Stimulated activated CD4-positive, alpha-beta T cell treated with anti-CD3 and anti-CD28 coated beads, TNF-alpha, amount 100 ng/mL, for 4 hours (primary cell): ENCODE data around the gene PRELID3B.
A peak's percentile ranks its signal among the peaks of the same experiment; 100 is the strongest.
"Not testable (repeated sequence)": the region's sequence is repeated elsewhere in the genome, so short reads cannot be mapped to it uniquely, and the experiment has no call there.

ENCODE experiments used
- DNase-seq, 3 experiments: peaks; one replicate each; pipeline ENCODE4 v3.0.0-alpha.2; 2020; ENCODE audit warnings: low read depth in 3 of 3

PRELID3B gene

DNA sequence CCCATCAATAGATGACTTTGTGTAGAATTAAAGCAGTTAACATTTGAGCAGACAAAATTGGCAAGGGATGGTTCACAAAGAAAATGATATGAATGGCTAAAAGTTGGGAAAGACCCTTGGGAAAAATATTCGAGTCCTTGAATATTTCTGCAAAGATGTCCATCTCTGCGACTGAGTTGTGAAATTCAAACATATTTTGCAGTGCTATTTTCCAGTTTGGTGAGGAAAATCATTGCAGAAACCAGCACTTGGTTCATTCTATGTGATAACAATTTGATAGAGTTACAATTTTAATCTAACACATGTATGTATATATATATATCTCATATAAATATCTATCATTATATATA, 6.1 kb upstream of the PRELID3B start:
- DNase-seq: no peak

DNA sequence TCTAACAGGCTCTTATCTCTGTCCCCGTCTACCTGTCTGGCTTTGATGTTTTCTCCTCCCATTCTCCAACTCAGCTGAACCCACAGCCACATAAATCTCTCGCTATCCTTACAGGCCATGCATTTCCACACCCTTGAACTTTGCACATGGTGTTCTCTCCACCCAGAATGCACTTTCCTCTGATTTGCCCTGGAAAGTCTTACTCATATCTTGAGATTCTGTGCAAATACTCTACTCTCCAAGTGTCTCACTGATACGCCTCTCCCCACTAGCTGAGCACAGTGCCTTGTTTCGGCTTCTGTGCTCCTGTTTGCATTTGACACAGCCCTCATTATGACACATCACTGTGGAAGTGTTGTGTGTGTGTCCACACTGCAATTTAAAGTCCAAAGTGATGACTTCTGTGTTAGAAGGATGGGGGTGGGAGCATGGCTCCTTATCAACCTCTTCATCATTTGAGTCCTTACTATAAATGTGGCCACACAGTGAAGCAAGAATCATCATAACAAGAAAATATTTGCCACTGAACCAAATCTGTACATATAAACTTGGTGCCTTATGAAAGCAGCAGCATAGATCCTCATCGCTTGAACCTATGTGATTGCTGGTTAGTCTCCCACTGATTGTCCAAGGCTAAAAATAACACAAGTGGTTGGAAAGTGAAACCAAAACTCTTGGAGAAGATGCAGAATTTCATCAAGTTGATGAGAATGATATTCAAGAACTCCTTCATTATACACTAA, 5.5 kb upstream of the PRELID3B start:
- no peak for DNase-seq

DNA sequence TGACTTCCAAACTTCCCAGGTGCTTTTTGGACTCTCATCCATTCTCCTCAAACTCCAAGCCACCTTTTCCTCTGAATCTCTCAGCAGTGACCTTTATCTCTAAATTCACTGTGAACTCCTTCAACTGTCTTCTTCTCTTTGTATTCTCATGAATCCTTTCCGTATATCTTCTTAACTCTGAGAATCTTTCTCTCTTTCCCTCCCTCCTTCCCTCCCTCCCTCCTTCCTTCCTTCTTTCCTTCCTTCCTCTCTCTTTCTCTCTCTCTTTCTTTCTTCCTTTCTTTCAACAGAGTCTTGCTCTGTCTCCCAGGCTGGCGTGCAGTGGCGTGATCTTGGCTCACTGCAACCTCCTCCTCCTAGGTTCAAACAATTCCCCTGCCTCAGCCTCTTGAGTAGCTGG, 4.3 kb upstream of the PRELID3B start:
- no peak for DNase-seq

DNA sequence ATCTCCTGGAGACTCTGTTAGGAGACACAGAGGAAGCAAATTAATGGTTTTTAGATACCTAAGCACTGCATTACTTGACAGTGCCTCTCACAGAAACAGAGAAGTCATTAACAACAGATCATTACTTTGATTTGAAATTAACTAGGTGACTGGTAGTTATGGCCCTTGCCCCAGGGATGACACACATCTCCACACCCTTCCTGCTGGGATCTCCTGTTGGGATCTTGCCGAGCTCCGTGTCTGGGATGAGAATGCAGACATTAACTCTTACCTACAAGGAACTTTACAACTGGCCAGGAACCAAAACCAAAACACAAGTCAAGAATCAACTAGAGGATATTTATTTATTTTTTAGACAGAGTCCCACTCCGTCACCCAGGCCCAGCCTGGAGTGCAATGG, 2.2 kb upstream of the PRELID3B start:
- no peak for DNase-seq

DNA sequence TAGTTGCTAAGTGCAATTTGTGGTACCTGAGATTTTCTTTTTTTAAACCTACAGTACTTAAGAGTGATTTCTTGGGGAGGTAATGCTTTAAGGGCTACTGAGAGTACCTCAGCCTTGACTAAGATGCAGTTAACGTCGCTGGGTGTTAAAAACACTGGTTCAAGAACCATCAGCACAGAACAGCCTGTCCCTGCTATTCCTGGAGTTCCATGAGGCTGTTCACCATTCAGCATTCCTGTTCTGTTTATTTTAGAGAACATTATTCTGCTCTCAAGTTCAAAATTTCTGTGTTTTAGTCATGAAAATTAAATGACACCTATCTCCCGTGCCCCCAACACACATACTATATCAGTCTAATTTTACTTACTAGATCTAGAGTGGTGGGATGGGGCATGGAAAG, 1.7 kb upstream of the PRELID3B start:
- DNase-seq: no peak

DNA sequence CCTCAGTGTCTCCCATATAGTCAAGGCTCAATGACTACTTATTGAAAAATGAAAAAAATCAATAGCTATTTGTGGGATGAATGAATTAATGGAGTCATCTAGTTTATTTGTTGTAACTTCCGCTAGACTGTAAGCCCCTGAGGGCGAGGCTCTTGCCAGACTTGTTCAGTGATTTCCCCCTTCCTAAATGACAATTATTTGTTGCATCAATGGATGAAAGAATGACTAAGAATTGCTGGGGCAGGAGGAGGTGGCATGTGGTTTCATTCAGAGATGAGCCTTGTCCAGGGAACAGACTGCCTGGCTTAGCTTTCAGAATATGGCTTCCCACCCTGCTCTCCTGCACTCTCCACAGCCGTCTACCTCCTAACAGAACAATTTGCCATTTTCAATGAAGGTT, 1.1 kb upstream of the PRELID3B start:
- DNase-seq: no peak

DNA sequence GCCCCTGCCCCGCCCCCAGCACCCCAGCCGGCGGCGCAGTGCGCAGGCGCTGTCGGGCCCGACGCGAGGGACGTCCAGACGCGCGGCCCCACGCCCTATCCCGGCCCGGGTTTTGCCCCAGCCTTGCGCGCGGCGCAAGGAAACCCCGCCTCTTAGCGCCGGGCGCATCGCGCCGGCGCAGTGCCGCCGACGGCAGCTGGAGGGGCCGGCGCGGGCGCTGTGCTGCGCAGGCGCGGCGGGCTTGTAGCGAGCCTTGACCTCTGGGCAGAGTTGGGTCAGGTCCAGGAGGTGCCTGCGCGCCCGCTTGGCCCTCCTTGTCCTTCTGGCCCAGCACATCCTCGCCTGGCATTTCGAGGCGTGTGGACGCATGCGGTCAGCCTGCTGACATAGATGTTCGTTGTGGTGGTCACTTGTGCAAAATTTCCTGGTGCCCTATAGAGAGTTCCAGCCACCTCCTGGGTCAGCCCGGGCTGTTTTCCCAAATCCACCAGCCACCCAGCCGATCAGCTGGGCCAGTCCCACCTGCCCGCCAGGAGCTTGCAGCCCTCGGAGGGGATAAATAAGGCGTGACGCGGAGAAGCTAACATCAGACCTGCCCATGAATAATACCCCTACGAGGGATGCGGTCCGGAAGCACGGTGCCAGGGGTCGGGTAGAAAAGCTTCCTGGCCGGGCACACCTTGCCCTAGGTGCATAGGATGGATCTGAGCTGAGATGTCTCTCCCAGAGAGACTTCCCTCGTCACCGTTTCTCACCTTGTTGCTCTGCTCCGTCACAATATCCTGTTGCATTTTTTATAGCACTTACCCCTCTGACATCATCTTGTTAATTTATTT, 428 bp upstream of the PRELID3B start:
- peak; percentile 91 to 92 (median 91) for DNase-seq

DNA sequence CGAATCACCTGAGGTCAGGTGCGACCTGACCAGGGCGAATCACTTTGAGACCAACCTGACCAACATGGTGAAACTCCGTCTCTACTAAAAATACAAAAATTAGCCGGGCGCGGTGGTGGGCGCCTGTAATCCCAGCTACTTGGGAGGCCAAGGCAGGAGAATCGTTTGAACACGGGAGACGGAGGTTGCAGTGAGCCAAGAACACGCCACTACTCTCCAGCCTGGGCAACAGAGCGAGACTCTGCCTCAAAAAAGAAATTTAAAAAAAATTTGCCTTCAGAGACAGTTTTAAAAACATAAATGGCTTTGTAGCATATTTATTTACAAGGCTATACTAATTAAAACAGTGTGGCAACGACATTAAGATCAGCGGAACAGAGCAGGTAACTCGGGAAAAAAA, 1.1 kb downstream of the PRELID3B start:
- DNase-seq: not testable (repeated sequence)

DNA sequence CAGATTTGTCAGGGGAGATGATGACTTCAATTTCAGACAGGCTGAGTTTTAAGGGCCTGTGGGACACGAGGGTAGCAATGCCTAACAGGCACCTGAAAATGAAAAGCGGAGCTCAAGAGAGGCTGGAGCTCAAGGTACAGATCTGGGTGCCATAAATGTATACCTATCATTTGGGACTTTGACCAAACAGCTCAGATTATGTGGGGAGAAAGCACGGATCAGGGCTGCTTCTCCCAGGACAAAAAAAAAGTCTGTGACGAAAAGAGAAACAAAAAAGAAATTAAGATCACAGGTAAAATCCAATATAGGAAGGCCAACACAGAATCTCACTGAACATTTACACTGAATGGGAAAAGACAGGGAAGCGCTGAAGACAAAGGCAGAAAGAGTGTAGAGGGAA, 1.9 kb downstream of the PRELID3B start:
- DNase-seq: no peak

DNA sequence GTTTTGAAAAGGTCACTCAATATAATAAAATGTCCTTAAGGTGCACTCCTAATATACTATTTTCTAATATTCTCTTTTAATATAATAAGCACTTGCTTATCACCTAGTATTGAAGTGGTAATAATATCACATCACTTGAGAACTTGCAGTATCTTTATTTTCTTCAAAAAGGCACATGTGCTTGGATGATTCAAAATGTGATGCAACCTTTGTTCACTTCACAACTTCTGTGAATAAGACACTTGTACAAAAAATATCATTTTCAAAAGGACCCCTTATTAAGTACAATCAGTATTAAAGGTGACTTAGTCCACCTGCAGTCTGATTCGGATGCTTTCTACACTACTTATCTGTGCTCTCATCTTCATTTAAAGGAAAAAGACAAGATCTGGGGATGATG, 3.4 kb downstream of the PRELID3B start:
- DNase-seq: no peak

DNA sequence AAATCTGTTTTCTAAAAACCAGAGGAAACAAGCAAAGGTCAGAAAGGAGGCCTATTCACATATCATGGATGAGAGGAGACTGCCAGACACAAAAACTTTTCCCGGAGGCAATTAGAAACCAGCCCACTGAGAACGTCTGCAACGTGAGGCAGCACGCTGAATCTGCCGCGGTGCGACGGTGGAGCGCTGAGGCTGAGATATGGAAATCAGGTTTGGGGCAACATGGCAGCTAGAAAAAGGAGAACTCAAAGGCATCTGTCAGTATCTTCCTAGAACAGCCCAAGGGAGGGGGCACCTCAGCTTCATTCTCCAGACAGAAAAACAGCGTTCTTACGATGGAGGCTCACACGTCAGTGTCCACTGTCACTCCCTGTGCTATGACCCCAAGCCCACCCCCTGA, 5.2 kb downstream of the PRELID3B start:
- DNase-seq: no peak

DNA sequence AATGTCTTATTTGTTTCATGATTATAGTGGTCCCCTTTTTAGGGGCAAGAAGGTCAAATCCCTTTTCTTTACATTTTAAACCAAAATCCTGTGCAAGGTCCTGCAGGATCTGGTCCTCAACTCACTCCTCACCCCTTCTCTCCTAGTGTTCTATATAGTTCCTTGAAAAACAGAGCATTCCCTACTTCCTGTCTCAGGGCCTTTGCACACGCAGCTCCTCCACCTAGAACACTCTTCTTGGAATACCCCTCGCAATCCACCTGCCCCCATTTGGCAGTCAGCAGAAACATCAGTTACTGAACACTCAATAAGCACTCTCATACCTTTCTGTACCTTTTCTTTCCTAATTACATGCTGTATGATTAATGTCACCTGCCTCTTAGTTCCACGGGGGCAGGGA, 7.2 kb downstream of the PRELID3B start:
- DNase-seq: no peak

DNA sequence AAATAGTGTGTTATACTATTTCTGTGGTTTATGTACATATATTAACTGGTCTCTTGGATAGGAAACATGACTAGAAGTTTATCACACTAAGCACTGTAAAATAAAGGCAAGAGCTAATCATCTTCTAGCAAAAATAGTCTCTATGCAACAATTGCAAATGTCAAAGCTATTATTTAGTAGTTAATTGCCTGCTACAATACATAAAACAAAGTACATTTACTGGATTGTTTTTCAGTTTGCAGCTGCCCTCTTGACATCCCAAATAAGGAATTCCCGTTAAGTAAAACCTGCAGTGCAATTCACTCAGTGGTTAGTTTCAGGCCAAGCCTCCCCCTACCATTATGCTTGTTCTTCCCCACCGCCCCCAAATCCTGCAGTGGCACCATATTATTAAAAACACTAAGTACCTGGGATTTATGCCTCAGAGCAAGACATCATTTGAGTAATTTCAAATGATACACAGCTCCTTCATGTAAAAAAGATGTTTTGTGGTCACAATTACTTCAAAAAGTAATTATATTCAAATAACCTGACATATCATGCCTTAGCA, 8.9 kb downstream of the PRELID3B start:
- no peak for DNase-seq

DNA sequence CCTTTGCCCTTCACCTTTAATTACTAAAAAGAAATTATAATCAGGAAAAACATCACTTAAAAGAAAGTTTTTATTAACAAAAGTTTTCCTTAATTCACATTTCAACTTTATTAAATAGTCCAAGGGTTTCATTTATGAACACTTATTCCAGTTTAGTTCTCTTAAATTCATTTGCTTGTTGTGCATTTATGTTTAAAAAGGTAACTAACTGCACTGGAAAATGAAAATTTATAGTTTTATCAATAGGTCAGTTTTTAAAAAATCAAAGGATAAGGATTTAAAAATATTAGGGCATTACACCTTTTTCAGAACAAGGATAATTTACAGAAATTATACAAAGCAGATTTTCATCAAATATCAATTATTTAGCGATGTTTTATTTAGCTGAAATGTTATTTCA, 9.5 kb downstream of the PRELID3B start:
- DNase-seq: no peak

DNA sequence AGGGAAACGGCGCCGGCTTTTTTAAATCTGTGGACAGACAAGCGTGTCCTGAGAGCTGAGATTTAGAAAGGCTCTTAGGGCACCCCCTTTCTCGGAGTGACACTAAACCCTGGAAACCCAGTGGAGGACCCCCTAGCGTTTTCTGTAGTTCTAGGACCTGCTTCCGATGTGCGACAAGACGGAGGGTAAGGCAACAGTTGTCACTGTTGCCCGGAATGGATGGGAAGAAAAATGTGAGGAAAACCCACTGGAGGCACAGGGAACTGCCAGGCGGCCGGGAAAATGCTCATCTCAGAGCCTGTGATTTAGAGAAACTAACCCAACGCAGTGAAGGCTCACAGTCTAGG, 9.9 kb downstream of the PRELID3B start:
- DNase-seq: no peak

DNA sequence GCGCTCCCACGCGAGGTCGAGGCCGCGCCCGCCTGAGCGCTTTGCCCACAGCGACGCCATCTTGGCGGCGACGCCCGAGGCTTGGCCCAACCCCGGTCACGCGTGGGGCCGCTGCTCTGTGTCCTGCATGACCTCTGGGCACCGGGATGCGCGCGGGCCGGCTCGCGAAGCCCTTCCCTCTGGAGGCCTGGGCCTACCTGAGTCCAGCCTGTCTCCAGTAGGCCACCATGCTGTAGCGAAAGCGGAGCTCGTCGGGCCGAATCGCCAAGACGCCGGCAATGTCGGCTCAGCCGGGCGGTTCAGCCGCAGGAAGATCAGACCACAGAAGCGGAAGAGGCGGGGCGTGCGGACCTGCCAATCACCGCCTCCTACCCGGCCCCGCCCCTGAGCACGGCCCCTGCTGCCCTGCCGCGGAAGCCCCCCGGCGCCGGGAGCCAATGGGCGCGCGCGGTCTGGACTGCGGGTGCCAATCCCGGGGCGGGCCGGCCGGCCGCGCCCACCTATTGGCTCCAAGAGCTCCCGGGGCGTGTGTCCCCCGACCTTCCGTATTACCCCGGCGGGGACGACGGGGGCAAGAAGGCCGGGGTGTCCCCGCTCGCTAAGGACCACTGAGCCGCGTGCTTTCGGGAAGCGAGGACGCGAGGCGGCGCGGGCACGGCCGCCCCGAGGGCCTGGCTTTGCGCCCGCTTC, 10.4 kb downstream of the PRELID3B start, which contains the start of gene ATP5F1E:
Gene ATP5F1E, minus strand, starts transcription at position 313 of the 690 bp plus-strand sequence. Its CDS starts 84 bp downstream, at position 229.
- peak; percentile 94 to 95 (median 95) for DNase-seq

DNA sequence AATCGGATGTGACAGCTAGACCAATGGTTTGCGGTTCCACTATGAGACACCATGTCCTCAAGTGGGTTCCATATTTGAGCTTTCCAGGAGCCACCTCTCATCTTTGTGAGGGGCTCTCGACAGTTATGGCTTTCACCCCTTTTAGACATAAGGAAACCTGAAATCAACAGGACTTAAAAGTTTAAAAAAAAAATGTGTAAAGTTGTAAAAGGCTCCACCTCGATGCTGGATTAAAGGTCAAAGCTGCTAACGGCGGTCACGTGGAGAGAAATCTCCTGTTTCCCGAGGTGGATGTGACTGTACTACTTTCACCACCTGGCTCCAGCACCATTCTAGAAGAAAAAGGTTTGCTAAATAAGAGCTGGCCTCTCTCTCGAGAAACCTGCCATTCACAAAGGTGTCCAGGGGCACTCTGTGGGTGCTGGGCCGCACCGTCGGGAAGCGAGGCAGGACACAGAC, 11.0 kb downstream of the PRELID3B start:
- no peak for DNase-seq

DNA sequence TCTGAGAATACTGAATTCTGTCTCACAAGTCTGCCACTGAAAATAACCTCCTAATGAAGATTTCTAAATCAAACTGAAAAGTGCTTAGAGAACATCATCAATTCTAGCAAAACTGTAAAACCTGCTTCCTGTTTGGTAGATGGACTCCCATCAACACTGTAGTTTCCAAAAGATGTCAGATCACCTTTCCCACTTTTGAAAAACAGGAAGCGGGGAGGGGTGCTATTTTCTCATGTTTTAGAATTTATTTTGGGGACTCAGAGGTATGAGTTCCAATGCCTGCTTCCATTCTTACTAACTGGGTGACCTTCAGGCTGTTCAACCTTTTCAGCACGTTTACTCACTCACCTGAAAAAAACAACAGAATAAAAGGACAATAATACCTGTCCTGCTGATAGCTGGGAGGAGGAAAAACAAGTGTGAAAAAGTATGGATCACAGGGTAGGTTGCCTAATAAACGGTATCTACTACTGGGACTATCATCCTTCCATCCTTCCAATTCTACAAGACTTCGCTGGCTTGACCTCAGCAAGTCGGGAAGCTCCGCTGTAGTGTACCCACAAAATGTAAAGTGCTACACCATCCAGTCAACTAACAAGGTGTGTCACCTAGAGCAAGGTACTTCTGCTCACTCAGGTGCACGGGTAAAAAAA, 11.5 kb downstream of the PRELID3B start:
- no peak for DNase-seq

DNA sequence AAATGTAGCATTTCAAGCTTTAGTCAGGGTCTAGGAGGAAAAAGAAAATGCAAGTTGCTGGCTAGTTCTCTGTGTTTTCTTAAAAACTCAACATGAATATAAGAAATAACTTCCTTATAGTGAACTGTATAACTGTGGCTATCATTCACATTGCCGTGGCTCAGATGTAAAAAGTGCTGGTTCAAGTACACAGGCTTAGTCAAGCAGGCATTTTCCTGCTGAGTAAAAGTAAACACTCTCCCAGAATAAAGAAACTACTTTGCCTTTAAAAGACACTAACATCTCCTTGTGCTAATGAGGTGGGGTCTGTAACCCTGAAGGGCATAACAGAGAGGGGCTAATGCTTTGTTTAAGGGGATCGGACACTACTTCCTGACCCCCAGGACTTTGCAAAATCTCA, 13.8 kb downstream of the PRELID3B start:
- no peak for DNase-seq

DNA sequence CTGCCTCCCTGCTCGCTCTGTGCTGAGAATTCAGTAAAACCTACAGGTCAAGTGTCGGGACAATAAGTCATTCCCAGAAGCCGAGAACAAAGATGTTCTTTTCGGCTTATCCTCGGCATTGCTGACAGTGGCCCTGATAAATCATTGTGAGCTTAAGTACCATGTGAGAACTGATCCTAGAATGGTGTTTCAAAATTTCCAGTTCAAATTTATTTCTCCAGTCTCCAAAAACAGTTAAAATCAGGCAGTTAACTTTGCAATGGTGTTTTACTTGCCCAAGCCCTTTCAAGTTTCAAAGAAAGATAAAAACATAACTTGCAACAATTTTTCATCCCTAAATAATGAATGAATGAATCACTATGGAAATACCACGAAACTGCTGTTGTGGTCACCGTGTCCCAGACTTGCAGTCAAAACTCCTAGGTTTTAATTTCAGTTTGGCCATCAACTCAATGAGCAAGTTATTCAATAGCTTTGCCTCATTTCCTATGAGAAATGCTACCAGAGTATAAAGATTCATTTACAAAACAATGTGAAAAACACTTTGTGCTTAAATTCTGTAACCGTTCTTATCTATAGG, 14.8 kb downstream of the PRELID3B start:
- DNase-seq: no peak
